HG02678 (cell line): ENCODE results near the gene KDM6A.
"Not testable (repeated sequence)": the region's sequence is repeated elsewhere in the genome, so short reads cannot be mapped to it uniquely, and the experiment has no call there.

Experiments used
- ATAC-seq: cut with Tn5 transposase; IDR thresholded peaks from one replicate; pipeline ENCODE4 v1.9.1; 2021; ENCODE audit warnings: mild to moderate bottlenecking, moderate library complexity; ENCODE audit not compliant: unreplicated experiment

KDM6A gene

GRCh38 chrX:44954562-44954961 lies 81.6 kb downstream of the KDM6A start:
- no peak for ATAC-seq

- ATAC-seq, result no peak
These were observed 84.9 kb downstream of the KDM6A start for GRCh38 chrX:44957848-44958247.

GRCh38 chrX:44958480-44958879 lies 85.5 kb downstream of the KDM6A start:
- no peak for ATAC-seq

GRCh38 chrX:44961817-44962607 lies 89.0 kb downstream of the KDM6A start:
- ATAC-seq, result no peak

- ATAC-seq, result no peak
These were observed 90.0 kb downstream of the KDM6A start for GRCh38 chrX:44962944-44963343.

- no peak for ATAC-seq
These were observed 94.2 kb downstream of the KDM6A start for GRCh38 chrX:44967221-44967620.

- ATAC-seq, result no peak
These were observed 97.7 kb downstream of the KDM6A start for GRCh38 chrX:44970709-44971108.

- no peak for ATAC-seq
These were observed 98.7 kb downstream of the KDM6A start for GRCh38 chrX:44971674-44972073.

GRCh38 chrX:44972132-44972531 lies 99.1 kb downstream of the KDM6A start:
- ATAC-seq, result no peak

- ATAC-seq, result no peak
These were observed 100.5 kb downstream of the KDM6A start for GRCh38 chrX:44973420-44973932.

GRCh38 chrX:44974451-44974850 lies 101.5 kb downstream of the KDM6A start:
- no peak for ATAC-seq

GRCh38 chrX:44975666-44976263 lies 102.8 kb downstream of the KDM6A start:
- no peak for ATAC-seq

GRCh38 chrX:44978976-44979375 lies 106.0 kb downstream of the KDM6A start:
- ATAC-seq, result no peak

GRCh38 chrX:44980403-44980802 lies 107.4 kb downstream of the KDM6A start:
- ATAC-seq, result no peak

- ATAC-seq, result no peak
These were observed 107.9 kb downstream of the KDM6A start for GRCh38 chrX:44980883-44981282.

- ATAC-seq, result no peak
These were observed 117.2 kb downstream of the KDM6A start for GRCh38 chrX:44989995-44990770.

- no peak for ATAC-seq
These were observed 119.8 kb downstream of the KDM6A start for GRCh38 chrX:44992775-44993174.

GRCh38 chrX:44996277-44996676 lies 123.3 kb downstream of the KDM6A start:
- ATAC-seq, result no peak

- no peak for ATAC-seq
These were observed 124.4 kb downstream of the KDM6A start for GRCh38 chrX:44997282-44997812.

GRCh38 chrX:44997888-44998287 lies 124.9 kb downstream of the KDM6A start:
- no peak for ATAC-seq

- not testable (repeated sequence) for ATAC-seq
These were observed 126.2 kb downstream of the KDM6A start for GRCh38 chrX:44999237-44999636.
